RCC 7860 (cell line): ENCODE results near the gene PTPN18.
"Not testable (repeated sequence)": the region's sequence is repeated elsewhere in the genome, so short reads cannot be mapped to it uniquely, and the experiment has no call there.

Source experiments
- DNase-seq: peaks from one replicate; pipeline ENCODE4 v3.0.0-alpha.2; 2015; ENCODE audit warnings: low spot score
- FAIRE-seq: peaks from 2 replicates; lab custom pipeline; 2012; peaks lifted over from hg19 to GRCh38; lab: Jason Lieb, UNC

The PTPN18 gene

DNA sequence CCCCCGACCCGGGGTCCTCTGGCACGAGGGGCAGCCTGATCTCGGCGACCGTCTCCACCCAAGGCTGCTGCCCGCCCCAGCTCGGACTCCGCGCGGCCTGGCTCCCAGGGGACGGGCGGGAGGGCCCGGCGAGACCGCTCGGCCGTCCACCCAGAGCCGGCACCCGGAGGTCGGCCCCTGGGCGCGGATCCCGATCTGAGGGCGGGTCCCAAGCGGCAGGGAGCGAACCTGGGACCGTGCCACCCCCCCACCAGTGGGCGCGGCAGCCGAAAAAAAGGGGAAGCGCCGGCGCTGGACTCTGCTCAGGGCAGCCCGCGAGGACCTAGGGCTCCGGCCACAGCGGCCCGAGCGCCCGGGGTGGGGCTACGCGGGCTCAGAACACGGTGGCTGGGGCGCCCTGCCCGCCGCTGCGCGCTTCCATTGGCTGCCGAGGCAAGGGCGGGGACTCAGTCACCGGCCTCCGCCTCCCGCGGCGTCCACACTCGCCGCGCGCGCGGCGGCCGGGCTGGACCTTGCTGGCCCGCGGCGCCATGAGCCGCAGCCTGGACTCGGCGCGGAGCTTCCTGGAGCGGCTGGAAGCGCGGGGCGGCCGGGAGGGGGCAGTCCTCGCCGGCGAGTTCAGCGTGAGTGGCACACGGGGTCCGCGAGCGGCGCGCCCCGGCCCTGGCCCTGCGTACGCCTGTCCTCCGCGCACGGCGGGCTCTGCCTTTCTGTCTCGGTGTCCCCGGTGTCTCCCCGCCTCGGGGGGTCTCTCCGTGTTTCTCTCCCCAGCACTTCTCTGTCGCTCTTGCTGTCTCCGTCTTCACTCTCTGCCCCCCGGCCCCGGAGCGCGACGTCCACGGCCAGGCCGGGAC, at the start of gene PTPN18:
PTPN18 (plus strand) TSS at position 479 of the 854 bp plus-strand sequence; CDS start at position 531, 52 bp downstream.
- FAIRE-seq, result no peak

DNA sequence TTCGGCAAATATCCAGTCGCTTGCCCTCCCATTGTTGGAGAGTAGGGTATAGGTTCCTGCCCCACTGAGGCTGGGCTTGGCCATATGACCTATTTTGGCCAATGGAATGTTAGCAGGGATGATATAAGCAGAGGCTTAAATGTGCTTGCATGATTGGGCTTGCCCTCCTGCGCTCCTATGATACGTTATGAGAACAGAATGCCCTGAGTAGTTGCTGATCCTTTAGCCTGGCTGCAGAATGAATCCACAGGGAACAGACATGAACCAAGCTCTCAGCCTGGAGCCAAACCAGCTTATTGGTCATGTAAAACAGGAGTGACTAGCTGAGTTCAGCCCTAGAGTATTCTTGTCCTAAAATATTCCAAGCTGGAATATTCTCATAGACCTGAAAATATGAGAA, 48.0 kb upstream of the PTPN18 start:
- no peak for DNase-seq
- FAIRE-seq, result no peak

More for the DNA sequence above, at the start of gene PTPN18:
- DNase-seq, result peak; percentile 78

DNA sequence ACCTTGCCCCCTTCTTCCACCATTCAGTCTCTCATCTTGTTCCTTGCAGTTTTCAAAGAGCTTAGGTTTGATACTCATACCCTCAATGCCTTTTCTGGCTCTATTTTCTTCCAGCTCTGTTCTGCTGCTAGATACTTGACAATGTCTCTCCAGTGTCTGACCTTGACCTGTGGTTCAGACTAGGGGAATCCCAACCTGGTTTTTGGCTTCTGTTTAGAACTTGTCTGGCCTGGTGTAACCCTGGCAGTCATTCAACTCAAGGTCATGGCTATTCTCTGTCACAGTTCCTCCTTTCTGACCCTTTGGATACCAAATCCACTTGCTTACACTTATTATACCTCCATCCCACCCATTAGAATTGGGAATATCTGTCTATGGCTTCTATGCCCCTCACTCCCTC, 45.0 kb upstream of the PTPN18 start:
- FAIRE-seq (no peak), DNase-seq (no peak)

GRCh38 chr2:130313812-130314334, 42.0 kb upstream of the PTPN18 start:
- FAIRE-seq (no peak), DNase-seq (no peak)

DNA sequence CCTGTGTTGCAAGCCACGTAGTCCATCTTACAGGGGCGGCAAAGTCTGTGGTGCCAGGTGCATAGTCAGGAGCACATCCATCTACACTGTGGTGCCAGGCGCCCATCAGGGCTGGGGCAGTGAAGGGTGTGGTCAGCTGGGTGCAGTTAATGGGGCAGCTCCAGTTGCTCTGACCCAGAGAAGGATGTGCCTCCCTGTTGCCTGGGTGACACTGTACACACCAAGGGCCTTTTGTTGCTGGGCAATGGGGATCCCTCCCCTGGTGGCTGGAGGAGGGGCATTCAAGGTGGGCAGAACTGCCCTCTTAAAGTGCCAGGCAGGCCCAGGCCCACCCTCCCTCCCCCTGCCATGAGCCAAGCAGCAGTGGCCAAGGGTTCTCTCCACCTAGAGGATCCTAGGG, 41.5 kb upstream of the PTPN18 start:
- FAIRE-seq (no peak), DNase-seq (no peak)

GRCh38 chr2:130316596-130316995, 39.3 kb upstream of the PTPN18 start:
- DNase-seq (no peak), FAIRE-seq (no peak)

- FAIRE-seq (no peak), DNase-seq (no peak)
Measured at GRCh38 chr2:130318906-130319305, 37.0 kb upstream of the PTPN18 start.

DNA sequence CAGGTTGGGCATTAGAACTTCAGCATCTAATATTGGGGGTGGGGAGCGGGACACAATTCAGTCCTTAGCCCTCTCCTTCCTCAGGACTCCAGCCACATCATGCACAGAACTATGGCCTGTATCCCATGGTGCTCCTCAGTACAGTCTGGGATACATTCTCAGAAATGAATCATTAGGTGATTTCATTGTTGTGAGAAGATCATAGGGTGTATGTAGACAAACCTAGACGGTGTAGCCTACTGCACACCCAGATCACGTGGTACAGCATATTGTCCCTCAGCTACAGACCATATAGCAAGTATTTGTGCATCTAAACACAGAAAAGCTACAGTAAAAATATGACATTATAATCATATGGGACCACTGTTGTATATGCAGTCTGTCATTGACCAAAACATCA, 36.3 kb upstream of the PTPN18 start:
- DNase-seq (no peak), FAIRE-seq (no peak)

GRCh38 chr2:130327703-130328527, 27.9 kb upstream of the PTPN18 start:
- peak; percentile 57 for FAIRE-seq
- DNase-seq, result peak; percentile 60

DNA sequence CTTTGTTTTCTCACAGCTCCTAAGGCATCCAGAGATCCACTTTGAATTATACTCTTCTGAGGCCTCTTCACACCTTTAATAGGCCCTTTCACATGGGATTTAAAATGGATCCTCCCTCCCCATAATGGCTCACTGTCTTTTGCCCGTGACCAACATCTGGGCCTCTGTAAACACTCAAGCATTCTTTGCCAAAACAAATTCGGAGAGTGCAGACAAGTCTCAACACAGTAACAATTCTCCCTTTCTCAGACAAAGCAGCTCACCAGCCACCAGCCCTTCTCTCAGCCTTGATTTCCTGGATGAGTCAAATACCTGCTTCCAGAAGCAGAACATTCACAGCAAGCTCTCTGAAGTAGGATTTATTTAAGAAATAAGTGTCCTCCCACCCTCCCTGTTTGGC, 27.1 kb upstream of the PTPN18 start:
- DNase-seq (no peak), FAIRE-seq (no peak)

DNA sequence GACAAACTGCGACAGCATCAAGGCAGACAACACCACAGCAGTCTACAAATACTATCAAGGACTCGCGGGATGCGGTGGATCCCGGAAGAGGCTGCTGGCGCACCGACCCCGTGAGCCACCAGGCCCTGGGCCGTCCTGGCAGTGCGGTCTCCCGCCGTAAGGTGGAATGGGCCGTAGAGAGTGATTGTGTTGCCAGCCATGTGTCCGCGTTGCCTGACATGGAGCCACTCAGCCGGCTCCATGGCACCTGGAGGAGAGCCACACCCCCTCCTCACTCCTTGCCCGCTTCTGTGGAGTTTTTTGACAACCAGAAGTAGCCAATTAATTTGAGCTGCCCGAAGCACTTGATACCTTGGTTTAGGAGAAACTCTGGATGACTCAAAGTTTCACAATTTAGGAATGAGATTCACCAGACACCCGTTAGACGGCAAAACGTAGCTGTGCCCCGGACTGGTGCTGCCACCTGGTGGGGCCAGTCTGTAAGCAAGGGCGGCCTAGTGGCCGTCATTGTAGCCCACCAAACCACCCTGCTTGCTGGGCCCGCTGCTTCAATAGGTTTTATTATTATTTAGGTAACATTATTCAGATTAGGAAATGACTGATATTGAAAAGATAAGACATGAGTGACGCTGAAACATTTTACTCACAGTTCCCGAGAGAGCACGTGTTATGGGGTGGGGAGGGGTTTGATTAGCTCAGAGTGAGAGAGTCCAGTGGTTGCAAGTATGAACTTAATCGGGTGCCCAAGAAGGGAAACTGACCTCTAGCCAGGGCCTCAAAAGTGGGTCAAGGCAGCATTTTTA, 23.4 kb upstream of the PTPN18 start:
- FAIRE-seq, result no peak

GRCh38 chr2:130333253-130333652, 22.6 kb upstream of the PTPN18 start:
- FAIRE-seq, DNase-seq: not testable (repeated sequence)

More for the DNA sequence above, 23.4 kb upstream of the PTPN18 start:
- peak; percentile 38 for DNase-seq

DNA sequence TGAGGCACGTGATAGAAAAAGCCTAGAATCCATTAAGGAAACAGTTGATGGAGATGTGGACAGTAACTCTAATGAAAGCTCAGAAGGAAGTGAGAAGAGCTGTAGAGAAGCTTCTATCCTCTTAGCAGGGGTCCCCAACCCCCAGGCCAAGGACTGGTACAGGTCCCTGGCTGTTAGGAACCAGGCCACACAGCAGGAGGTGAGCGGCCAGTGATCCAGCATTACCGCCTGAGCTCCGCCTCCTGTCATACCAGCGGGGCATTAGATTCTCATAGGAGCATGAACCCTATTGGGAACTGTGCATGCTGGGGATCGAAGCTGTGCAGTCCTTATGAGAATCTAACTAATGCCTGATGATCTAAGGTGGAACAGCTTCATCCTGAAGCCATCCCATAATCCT, 21.8 kb upstream of the PTPN18 start:
- no peak for FAIRE-seq

GRCh38 chr2:130335226-130335625, 20.6 kb upstream of the PTPN18 start:
- DNase-seq, result no peak

More for the DNA sequence above, 21.8 kb upstream of the PTPN18 start:
- DNase-seq, result no peak

GRCh38 chr2:130336150-130336876, 19.5 kb upstream of the PTPN18 start:
- DNase-seq, result no peak
- FAIRE-seq, result no peak

More at GRCh38 chr2:130335226-130335625, 20.6 kb upstream of the PTPN18 start:
- no peak for FAIRE-seq

DNA sequence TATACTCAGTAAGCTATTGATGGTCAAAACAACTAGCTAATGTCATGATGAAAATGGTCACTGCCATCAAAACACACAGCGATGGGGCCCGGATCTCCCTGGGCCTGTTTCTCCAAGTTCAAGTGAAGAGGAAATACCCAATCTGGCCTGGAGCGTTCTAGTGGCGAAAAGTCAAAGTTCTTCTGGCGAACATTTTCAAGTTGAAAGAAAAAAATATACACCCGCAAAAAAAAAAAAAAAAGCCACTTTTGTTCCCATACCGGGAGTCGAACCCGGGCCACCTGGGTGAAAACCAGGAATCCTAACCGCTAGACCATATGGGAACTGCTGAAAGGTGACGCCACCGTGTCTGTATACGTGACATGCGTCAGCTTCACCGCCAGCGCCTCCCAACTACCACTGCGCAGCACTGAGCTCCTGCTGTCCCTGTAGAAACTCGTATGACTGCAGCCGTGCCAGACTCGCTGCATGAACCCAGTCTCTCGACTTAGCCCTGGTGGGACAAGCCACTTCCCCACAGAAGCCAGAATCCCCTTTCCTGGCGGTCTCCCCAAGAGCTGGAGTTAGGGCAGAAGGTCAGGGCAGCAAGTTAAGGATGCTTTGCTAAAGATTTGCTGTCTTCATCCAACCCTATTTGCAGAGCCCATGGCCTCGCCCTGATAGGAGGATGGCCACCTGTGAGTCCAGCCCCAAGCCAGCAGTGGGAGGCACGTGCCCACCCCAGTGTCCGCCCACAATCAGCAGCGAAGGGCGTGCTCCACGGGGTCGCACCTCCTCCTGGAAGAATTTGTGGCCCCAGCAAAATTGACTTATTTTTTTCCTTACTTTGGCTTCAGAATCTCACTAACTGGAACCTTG, 18.8 kb upstream of the PTPN18 start:
- FAIRE-seq (no peak), DNase-seq (peak; percentile 85)

- FAIRE-seq, result peak; percentile 63
- peak; percentile 69 for DNase-seq
Measured at GRCh38 chr2:130337735-130338325, 18.0 kb upstream of the PTPN18 start.

DNA sequence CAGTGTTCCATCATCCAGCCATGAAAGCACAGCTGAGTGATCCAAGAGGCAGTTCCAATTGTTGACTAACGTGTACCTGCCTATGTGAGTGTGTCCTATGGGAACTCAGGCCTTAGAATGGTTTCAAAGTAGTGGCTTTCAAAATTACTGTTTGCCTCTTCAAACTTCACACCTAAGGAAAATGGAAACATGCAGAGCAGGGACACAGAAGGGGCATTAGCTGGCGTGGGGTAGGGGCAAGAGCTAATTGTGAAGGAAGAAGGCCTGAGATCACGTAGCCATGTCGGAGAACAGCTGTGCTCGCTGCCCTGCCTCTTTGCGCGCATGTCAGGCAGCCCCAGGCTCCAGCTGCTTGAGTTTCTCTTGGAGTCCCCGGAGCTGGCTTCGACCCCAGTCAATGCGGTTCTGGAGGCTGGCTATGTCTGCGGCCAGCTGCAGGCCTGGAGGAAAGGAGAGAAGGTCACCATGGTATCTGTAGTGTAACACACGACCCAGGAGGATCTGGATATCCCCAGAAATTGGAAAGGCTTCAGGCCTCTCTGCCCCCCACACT, 17.0 kb upstream of the PTPN18 start:
- FAIRE-seq (no peak), DNase-seq (no peak)
